Endothelial cell of umbilical vein (primary cell): ENCODE results near the gene LOXHD1. TPM values are rescaled to one million over a fixed set of nuclear protein-coding genes. Genes with fewer than 3 reads are reported as not detected.

Experiments
- BruUV-seq: library from RNA; stranded (reverse); fragments of 400-500 nt; replicated peaks from 2 replicates; lab custom pipeline; 2021; lab: Mats Ljungman, UMichigan
- CTCF ChIA-PET: fragments of 300-600, 350-600 bp; sonication (Branson Sonifier 250); formaldehyde crosslinking; loops from one replicate; lab custom pipeline; 2021; ENCODE audit warnings: antibody characterized with exemption, inconsistent platforms; lab: Charles Lee
- POLR2A ChIA-PET: fragments of 300-600, 350-600 bp; sonication (Branson Sonifier 250); formaldehyde crosslinking; loops from one replicate; lab custom pipeline; 2021; ENCODE audit warnings: antibody characterized with exemption, inconsistent platforms; lab: Charles Lee
- DNase-seq: peaks from one replicate; pipeline ENCODE4 v3.0.0-alpha.2; 2011; ENCODE audit warnings: low read depth, low spot score
- FAIRE-seq: peaks from 2 replicates; lab custom pipeline; 2011; peaks lifted over from hg19 to GRCh38; lab: Jason Lieb, UNC
- H2AFZ ChIP-seq: 2 replicates; pipeline ENCODE4 v1.6.0; 2012; ENCODE audit warnings: low read depth, low read length, control low read depth, inconsistent platforms
- H3K27ac ChIP-seq: 2 replicates; pipeline ENCODE4 v1.5.1; 2011; ENCODE audit warnings: low read depth, mild to moderate bottlenecking, control low read depth, low read length, moderate library complexity; ENCODE audit not compliant: insufficient read depth
- H3K27me3 ChIP-seq, 2 experiments: 2 replicates each; pipeline versions ENCODE4 v1.6.0 to v1.6.1; 2011; ENCODE audit warnings: low read length in 2 of 2, mixed read lengths in 1 of 2; ENCODE audit not compliant: control insufficient read depth in 2 of 2, insufficient read depth in 2 of 2
- H3K36me3 ChIP-seq, 2 experiments: 2 replicates in 1 of 2; 3 replicates in 1 of 2; pipeline ENCODE4 v1.5.1; 2011; ENCODE audit warnings: low read length in 2 of 2, mild to moderate bottlenecking in 1 of 2, moderate library complexity in 1 of 2; ENCODE audit not compliant: control insufficient read depth in 2 of 2, insufficient read depth in 2 of 2; ENCODE audit errors: extremely low read depth in 1 of 2
- H3K4me1 ChIP-seq: 3 replicates; pipeline ENCODE4 v1.5.1; 2011; ENCODE audit warnings: mild to moderate bottlenecking, low read length; ENCODE audit not compliant: control insufficient read depth, insufficient read depth; ENCODE audit errors: extremely low read depth
- H3K4me2 ChIP-seq: 2 replicates; pipeline ENCODE4 v1.6.1; 2011; ENCODE audit warnings: low read length, control low read depth, mixed read lengths; ENCODE audit not compliant: insufficient read depth
- H3K4me3 ChIP-seq, 3 experiments: fragments of 200-600 bp in 1 of 3; sonication (generic), shearing (Covaris generic) in 1 of 3; replicated peaks in 1 of 3; 2 replicates each; pipeline ENCODE4 v1.5.1; 2011 to 2016; ENCODE audit warnings: control low read depth in 3 of 3, low read length in 3 of 3, mild to moderate bottlenecking in 2 of 3, inconsistent platforms in 1 of 3, low read depth in 1 of 3, moderate library complexity in 1 of 3; ENCODE audit not compliant: insufficient read depth in 1 of 3
- H3K79me2 ChIP-seq: 2 replicates; pipeline ENCODE4 v1.6.0; 2012; ENCODE audit warnings: low read length, inconsistent platforms; ENCODE audit not compliant: control insufficient read depth, insufficient read depth
- H3K9ac ChIP-seq: replicated peaks from 2 replicates; pipeline ENCODE3; 2011; ENCODE audit warnings: low read length, control low read depth; ENCODE audit not compliant: insufficient read depth; ENCODE audit errors: extremely low read depth
- H3K9me1 ChIP-seq: replicated peaks from 3 replicates; pipeline ENCODE4 v1.6.0; 2011; ENCODE audit warnings: mild to moderate bottlenecking, low read length; ENCODE audit not compliant: control insufficient read depth, insufficient read depth; ENCODE audit errors: extremely low read depth
- H3K9me3 ChIP-seq: replicated peaks from 2 replicates; pipeline ENCODE4 v1.5.1; 2012; ENCODE audit warnings: low read length, inconsistent platforms; ENCODE audit not compliant: control insufficient read depth, insufficient read depth
- H4K20me1 ChIP-seq: replicated peaks from 2 replicates; pipeline ENCODE3; 2011; ENCODE audit warnings: mild to moderate bottlenecking, low read length; ENCODE audit not compliant: control insufficient read depth, insufficient read depth; ENCODE audit errors: extremely low read depth
- EZH2 ChIP-seq: IDR thresholded peaks from 2 replicates; pipeline ENCODE4 v1.6.1; 2012; ENCODE audit warnings: borderline replicate concordance, low read depth, mild to moderate bottlenecking, moderate library complexity, low read length, inconsistent platforms; ENCODE audit not compliant: severe bottlenecking
- GATA2 ChIP-seq: IDR thresholded peaks from 2 replicates; pipeline ENCODE4 v1.7.0; 2011; ENCODE audit warnings: low read depth, mild to moderate bottlenecking, moderate library complexity, mixed read lengths, low read length; ENCODE audit not compliant: insufficient read length, insufficient read depth
- JUN ChIP-seq: IDR thresholded peaks from 2 replicates; pipeline ENCODE4 v1.6.1; 2011; ENCODE audit warnings: borderline replicate concordance, low read depth; ENCODE audit not compliant: insufficient read length, insufficient read depth
- MAX ChIP-seq: IDR thresholded peaks from 2 replicates; pipeline ENCODE4 v1.6.1; 2011; ENCODE audit not compliant: insufficient read depth, insufficient read length
- MYC ChIP-seq: IDR thresholded peaks from one replicate; pipeline ENCODE4 v1.6.1; 2011; ENCODE audit warnings: mild to moderate bottlenecking, low read depth, low read length
- POLR2A ChIP-seq: IDR thresholded peaks from 2 replicates; pipeline ENCODE4 v1.6.1; 2012; ENCODE audit warnings: low read depth, mild to moderate bottlenecking, control low read depth, low read length
- POLR2AphosphoS5 ChIP-seq: IDR thresholded peaks from 2 replicates; pipeline ENCODE4 v1.6.1; 2012; ENCODE audit warnings: low read depth, mild to moderate bottlenecking, control low read depth, low read length, moderate library complexity; ENCODE audit not compliant: insufficient read depth
- dilution Hi-C: fragments of 300-500 bp; cut with MboI; formaldehyde crosslinking; loops from one replicate; pipeline ENCODE4 v1.15.0; 2019; ENCODE audit warnings: low sequenced_read_pairs; ENCODE audit not compliant: extremely low pct_ligation_motif_present
- intact Hi-C: fragments of 100-400 bp; cut with micrococcal nuclease; formaldehyde crosslinking; loops from one replicate; pipeline ENCODE4 v1.10.0; 2022
- polyA plus RNA-seq, 4 experiments: library from polyadenylated mRNA; depleted of rRNA in 3 of 4; stranded (reverse) in 3 of 4; unstranded in 1 of 4; fragments of >200 nt; gene quantifications; 2 replicates each; pipeline versions ENCODE4 v1.2.1 to v1.2.3, GENCODE V29; 2011 to 2012; ENCODE audit warnings: missing spikeins in 1 of 4
- total RNA-seq: library from RNA; stranded (reverse); gene quantifications from 2 replicates; pipeline ENCODE4 v1.2.3, GENCODE V29; 2021
- TF ChIP-seq, protein P1 (sequence below), 2 donors: IDR thresholded peaks; 1 replicate in 1 of 2; 2 replicates in 1 of 2; pipeline ENCODE4 v1.5.1; 2011; ENCODE audit warnings: low read length in 2 of 2, mild to moderate bottlenecking in 2 of 2, moderate library complexity in 2 of 2, control low read depth in 1 of 2, inconsistent platforms in 1 of 2, low read depth in 1 of 2; ENCODE audit not compliant: insufficient read depth in 1 of 2; ENCODE audit errors: extremely low read depth in 1 of 2

The LOXHD1 gene
- total and polyA plus RNA-seq, 2 donors (not counting 3 experiments of a cell fraction or from before 2014, with no cell fraction given), result not detected

DNA sequence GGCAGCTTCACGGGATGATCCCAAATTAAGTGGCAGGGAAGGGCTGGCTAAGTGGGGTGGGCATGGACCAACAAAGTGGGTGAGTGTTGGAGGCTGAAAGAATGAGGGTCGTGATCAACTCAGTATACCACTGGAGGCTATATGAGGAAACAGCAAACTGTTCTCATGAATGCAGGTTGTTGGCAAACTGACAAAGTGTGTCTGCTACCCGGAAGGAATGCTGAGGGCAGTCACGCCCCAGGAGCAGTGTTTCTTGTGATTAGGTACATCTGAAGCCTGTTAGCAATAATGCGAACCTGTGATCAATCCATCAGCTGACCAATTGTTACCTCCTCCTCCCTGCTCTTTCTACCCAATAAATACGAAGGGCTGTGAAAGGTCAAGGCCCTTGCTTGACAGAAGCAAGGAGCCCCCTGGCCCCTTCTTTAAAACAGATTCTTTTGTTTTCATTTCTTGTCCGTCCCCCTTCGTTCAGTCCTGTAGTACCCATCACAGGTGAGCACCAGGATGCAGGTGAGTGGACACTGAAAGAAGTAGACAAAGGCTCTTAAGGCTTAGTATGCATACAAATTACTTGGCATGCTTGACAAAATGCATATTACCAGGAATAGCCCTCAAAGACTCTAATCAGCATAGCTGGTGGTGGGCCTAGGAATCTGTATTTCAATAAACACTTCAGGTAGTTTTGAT is 67.9 kb downstream of the LOXHD1 start:
- CTCF ChIA-PET, result no interaction called here

More for the DNA sequence above, 67.9 kb downstream of the LOXHD1 start:
- H3K36me3 ChIP-seq, result no peaks in the 10 kb centered on the region
- H3K27me3 ChIP-seq, result no peaks in the 10 kb centered on the region
- no peak overlapping the region for H3K9ac ChIP-seq
- DNase-seq (no peak), FAIRE-seq (no peak)
- no peak overlapping the region for H3K27ac ChIP-seq
- BruUV-seq, result no TSS peak
- dilution Hi-C loops, result no loop called here
- no peaks in the 10 kb centered on the region for H3K79me2 ChIP-seq
- H3K4me3 ChIP-seq, result no peak overlapping the region
- H3K4me2 ChIP-seq, result no peak overlapping the region
- H3K4me1 ChIP-seq, result no peaks in the 10 kb centered on the region
- intact Hi-C loops, result no loop called here
- no peaks in the 10 kb centered on the region for H3K9me3 ChIP-seq
- no peaks in the 10 kb centered on the region for H3K9me1 ChIP-seq
- TF ChIP-seq POLR2A, result no peak
- TF ChIP-seq MAX, result no peak
- TF ChIP-seq MYC, result no peak
- no peak for TF ChIP-seq EZH2
- no peak for TF ChIP-seq JUN
- no peak for TF ChIP-seq POLR2AphosphoS5
- no peak for TF ChIP-seq GATA2
- TF ChIP-seq, protein P1, sequence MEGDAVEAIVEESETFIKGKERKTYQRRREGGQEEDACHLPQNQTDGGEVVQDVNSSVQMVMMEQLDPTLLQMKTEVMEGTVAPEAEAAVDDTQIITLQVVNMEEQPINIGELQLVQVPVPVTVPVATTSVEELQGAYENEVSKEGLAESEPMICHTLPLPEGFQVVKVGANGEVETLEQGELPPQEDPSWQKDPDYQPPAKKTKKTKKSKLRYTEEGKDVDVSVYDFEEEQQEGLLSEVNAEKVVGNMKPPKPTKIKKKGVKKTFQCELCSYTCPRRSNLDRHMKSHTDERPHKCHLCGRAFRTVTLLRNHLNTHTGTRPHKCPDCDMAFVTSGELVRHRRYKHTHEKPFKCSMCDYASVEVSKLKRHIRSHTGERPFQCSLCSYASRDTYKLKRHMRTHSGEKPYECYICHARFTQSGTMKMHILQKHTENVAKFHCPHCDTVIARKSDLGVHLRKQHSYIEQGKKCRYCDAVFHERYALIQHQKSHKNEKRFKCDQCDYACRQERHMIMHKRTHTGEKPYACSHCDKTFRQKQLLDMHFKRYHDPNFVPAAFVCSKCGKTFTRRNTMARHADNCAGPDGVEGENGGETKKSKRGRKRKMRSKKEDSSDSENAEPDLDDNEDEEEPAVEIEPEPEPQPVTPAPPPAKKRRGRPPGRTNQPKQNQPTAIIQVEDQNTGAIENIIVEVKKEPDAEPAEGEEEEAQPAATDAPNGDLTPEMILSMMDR (IDR thresholded peaks at IDR 0.05; ENCODE audit: extremely low read depth in 1 of 2, insufficient read depth in 1 of 2, low read depth in 1 of 2, low read length in 2 of 2), result no peak
- H2AFZ ChIP-seq, result no peak overlapping the region
- no peaks in the 10 kb centered on the region for H4K20me1 ChIP-seq
- POLR2A ChIA-PET, result no interaction called here
